GM20431 (cell line): Measurements from ENCODE around the gene HOXC13.

Source experiments
- in situ Hi-C: fragments of 300-500 bp; cut with MseI, MboI; formaldehyde crosslinking; loops from one replicate; pipeline ENCODE4 v1.15.0; 2020; ENCODE audit warnings: low sequenced_read_pairs; ENCODE audit not compliant: unreplicated experiment

The HOXC13 gene, protein sequence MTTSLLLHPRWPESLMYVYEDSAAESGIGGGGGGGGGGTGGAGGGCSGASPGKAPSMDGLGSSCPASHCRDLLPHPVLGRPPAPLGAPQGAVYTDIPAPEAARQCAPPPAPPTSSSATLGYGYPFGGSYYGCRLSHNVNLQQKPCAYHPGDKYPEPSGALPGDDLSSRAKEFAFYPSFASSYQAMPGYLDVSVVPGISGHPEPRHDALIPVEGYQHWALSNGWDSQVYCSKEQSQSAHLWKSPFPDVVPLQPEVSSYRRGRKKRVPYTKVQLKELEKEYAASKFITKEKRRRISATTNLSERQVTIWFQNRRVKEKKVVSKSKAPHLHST

DNA sequence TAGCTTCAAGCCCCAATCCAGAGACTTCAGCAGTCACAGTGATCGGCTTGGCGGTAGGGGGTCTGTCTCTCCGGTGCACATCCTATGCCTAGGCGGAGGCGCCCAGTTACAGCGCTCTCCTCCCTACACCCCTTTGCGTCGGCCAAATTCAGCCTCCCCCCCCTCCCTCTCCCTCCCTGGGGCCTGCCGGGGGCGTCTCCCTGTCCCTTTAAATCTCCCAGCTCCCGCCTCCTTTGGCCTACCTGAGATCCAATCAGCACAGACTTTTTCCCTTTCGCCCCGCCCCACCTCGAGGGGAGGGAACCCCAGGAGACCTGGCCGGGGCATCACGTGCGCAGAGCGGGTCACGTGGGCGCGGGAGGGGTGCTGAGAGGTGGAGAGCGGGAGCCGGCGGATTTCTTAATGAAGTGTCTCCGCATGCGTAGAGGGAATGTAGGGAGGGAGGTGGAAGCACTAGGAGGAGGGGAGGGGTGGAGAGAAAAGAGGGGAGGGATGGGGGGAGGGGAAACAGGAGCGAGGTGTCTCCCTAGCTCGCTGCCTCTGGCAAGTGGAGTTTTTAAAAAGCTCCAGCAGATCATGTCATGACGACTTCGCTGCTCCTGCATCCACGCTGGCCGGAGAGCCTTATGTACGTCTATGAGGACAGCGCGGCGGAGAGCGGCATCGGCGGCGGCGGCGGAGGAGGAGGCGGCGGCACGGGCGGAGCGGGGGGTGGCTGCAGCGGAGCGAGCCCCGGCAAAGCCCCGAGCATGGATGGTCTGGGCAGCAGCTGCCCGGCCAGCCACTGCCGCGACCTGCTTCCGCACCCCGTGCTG is at the start of gene HOXC13:
Gene HOXC13 (plus strand): TSS at position 506 of the 815 bp plus-strand sequence. CDS start 76 bp downstream, at position 582.
- in situ Hi-C loops, result no loop called here

DNA sequence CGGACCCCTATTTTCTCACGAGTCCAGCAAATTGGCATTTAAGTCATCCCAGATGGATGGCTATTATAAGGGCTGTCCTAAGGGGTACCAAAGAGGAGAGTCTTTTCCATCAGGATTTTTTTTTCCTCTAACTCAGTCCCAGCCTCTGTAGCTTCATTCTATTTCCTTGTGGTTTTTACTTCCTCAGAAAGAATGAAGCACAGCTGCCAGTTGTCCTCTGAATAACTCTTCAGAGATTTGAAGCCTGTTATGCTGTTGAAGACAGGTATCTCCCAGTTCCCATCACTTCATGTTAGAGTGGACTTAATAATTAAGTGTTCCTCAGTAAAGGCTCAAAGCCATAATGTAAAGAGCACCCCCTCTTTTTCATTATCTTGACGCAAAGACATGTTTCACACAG is 48.5 kb upstream of the HOXC13 start:
- in situ Hi-C loops, result no loop called here

DNA sequence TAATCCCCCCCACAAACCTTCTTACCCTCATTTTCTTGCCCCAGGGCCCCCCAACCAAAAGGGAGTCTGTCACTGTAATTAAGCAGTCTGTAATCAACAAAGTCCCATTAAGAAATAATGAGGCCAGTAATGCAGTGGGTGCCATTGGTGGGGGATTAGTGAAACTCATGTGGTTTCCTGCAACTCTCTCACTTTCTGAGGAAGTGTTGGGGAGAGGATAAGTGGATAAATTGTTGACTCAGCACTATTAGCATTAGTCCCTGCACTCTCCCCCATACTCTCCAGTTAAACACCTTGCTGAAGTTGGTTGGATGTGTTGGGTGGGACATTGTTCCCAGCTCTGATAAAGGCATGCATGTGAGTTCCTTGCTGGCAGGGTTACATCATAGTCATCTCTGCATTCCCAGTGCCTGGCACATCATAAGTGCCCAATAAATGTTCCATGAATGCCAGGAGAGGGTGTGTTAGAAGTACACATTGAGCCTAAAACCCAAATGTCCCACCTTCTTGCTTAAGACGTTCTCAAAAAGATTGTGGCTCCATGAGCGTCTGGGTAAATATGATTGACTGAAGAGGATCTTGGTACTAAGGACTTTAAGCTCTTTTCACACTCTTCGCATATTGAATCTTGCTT is 45.8 kb upstream of the HOXC13 start:
- in situ Hi-C loops, result no loop called here

DNA sequence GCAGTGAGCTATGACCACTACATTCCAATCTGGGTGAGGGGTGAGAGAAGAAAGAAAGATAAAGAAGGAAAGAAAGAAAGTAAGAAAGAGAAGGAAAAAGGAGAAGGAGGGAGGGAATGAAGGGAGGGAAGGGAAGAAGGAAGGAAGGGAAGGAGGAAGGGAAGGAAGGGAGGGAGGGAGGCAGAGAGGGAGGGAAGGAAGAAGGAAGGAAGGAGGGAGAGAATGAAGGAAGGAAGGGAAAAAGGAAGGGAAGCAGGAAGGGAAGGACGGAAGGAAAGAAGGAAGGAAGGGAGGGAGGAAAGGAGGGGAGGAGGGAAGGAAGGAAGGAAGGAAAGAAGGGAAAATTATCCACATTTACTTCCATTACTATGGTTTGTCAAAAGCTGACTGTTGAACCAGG is 39.4 kb upstream of the HOXC13 start:
- in situ Hi-C loops, result no loop called here

DNA sequence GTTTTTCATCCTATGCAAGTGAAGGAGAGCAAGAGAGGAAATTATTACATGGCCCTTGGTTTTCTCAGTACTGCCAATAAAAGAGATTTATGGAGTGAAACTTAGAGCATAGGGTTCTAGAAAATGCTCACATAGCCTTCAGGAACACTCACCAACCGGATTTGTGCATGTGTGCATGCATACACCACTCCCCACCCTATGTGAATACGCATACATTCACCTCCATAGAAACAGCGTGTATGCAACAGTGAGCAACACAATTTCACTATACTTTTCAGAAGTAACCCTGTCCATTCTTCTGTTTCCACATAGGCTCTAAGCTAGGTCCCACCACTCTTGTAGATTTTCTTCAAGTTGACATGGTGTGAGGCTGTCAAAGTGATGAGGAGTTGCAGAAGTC is 31.5 kb upstream of the HOXC13 start:
- in situ Hi-C loops, result no loop called here

DNA sequence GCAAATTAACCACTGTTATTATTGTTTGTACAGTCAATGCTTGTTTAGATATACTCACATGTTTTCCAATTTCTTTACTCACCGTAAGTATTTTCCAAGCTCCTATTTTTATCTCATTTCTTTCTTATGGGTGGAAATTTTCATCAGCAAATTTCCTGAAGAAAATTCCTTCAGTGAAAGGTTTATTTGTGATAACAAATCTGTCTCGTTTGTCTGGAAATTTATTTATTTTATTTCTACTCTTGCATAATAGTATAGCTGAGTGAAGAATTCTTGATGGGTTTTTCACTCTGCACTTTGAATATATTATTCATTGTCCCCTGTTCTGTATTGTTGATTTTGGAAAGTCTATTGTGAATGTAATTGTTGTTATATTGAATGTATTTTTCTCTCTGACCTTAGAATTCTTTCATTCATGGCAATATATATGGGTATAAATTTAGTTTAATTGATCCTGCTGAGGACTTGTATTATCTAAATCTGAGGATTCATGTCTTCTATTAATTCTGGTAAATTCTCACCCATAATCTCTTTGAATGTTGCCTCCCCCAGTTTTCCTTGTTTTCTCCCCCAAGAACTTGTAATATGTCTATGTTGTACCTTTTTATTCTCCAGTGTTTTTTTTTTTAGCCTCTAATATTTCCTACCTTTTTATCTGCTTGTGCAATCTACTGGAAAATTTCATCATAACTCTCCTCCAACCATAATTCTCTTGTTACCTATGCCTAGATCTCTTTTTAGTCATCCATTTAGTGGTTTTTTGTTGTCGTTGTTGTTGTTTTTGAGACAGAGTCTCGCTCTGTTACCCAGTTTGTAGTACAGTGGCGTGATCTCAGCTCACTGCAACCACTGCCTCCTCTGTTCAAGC is 21.6 kb upstream of the HOXC13 start:
- in situ Hi-C loops, result no loop called here

DNA sequence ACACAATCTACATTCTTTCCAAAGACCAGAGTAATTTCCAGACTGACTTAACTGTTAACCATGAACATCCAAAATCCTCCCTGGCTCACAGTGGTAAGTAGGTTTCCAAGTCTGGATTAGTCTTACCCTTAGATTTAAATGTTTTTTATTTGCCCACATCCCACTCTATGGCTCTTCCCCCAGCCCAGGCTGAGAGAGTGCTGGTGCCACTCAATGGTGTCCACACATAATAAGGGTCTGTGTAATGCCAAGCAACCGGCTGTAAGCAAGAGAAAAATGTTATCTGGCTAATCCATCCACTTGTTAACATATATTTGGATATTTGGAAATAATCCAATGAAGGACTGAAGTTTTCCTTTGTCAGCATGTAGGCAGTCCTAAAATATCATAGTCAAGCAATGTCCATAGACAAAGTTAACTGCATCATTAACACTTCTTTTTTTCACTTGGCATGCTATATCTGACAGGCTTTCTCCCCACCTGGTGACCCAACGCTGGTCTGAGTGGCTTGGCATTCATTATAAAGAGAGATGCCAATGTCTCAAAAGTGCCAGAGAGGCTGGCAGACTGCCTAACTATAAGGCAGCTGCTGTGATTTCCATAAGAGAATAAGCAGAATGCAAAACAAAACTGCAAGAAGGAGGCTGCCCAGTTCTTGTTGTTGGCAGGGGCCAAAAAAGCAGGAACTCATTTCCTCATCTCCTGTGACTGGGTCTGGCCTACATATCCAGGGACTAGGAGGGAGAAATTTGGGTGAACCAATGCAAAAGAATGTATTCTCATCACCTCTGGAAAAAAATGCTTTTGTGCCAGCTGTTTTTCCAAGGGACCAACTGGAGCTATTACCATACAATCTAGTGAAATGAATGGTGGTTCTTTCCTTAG is 13.9 kb upstream of the HOXC13 start:
- in situ Hi-C loops, result no loop called here

DNA sequence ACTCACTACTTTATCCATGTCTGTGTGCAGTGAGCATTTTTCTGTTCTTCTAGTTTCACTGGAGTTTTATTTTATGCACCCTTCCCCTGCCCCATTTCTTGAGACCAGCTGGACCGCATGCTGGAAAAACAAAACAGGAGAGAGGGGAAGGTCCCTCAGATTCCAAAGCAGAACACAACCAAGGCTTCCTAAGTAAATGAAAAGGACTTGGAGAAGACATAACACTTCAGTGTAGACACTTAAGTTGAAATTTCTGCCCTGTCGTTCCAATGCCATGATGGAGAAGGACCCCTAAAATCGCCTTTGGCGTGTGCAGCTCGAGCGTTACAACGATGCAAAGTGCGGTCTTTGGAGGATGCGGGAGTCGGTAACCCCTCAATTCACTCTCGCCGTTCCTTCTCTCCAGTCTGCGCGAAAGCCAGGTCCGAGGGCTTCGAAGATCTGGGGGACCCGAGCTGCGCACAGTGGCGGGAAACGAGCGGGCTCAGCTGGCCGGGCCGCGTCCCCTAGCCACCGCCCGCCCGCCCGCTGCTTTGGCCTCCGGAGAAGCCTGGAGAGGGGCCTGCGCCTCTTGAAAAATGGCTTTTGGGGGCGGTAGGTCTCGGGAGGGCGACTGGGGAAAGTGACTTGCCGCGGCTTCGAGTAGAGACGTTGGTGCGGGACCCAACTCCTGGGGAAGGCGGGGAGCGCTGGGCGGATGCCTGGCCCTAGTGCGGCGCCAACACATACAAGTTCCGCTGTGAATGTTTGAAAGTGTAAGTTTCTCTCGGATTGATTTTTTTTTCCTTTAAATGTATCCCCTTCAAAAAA is 11.2 kb upstream of the HOXC13 start:
- in situ Hi-C loops, result no loop called here

DNA sequence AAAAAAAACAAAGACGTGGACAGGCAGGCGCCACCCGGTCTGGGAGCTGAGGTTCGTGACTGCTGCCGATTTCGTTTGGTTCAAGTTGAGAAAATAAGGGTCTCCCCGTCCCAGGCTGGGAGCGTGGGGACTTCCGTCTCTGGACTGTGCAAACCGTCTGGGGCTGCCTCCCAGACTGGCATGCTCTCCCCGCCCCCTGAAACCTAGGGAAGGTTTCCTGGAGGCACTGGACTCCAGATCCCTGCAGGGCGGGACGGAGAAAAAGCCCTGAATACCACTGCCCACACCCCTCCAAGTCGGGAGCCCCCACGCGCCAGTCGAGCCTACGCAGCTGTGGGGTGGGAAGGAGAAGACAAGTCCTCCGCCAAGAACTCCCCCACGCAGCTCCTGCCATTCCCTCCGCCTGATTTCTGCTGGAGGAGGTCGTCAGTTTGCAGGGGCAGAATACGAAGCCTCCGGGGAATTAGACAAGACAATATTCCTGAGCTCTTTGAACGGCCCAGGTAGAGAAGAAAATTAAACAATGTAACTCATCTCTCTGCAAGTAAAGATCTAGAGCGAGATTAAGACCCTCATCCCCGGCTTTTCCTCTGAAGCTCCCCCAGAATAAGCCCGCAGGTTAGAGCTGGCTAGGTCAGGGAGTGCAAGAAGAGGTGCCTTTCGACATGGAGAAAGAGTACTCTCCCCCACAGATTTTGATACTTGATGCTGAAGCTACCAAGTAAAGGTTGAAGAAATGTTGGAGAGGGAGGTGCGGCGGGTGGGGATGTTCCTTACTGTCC is 10.4 kb upstream of the HOXC13 start:
- in situ Hi-C loops, result no loop called here

DNA sequence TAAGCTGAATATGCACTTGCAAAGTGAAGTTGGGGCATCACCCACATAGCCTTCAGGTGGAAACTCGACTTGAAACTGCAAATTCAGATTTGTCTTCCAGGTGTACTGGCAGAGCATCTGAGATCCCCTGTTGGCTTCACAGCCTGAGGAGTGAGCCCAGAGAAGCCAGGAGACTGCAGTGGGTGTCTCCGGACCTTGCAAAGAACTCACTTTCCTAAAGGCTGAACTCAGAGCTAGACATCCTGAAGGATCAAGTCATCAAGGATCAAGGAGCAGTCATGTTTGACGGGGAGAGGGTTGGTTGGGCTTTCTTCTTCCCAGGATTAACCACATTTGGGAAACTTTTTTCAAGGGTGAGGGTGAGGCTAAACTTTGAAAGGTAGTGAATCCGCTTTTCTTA is 9.1 kb upstream of the HOXC13 start:
- in situ Hi-C loops, result no loop called here

DNA sequence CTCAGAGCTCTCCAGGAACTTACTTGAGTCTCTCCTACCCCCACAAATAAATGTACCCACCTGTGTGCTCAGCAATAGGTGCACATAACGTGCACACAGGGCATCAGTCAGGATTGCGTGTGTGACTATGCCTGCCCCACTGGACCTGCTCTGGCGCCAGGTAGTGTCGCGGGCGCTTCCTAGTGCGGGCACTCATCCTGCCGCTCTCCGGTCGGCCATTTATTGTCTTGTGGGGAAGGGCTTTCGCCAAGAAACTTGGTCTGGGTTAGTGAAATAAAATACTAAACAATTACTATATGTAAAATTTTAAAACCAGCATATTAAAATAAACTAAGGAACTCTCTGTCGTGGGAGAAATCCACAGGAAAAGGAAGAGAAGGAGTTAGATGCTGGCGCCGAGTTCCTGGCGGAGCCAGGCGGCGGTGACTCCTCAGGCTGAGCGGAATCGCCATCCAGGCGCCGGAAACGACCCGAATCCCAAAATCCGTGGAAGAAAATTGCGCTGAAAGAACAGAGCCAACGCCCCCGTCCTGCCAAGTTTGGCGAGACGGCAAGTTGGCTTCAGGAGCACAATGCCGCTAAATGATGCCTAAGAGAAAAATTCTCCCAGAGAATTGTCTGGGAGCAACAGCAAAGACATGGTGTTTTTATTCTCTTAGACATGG is 7.9 kb upstream of the HOXC13 start:
- in situ Hi-C loops, result no loop called here

DNA sequence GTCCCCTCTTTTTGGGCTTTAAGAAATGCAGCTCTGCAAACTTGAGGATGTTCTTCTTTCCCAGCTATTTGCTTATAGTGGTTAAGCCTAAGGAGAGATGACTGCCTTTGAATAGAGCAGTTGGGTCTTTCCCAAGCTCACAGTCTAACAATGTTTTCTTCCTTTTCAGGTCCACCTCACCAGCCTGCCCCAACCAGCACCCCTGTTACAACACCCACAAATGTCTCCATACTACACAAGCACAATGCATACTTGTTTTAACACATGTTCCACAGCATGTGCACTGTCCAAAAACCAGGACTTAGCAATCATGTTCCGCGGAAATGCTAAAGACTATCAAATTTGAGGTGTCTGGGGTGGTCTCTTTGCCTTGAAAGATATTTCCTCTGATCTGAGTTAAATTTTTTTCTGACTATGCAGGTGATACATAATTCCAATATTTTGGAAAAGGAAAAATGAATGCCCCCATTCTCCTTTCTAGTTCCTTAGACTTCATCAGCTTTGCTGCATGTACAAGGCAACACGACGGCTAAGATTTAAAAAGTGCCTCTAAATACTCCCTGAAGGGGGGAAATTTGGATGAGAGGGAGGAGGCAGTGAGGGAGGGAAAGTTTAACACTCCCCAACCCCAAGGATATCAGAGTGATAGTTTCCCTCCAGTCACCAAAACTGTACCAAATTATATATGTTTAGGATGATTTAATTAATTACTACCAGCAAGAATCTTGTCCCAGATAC is 6.6 kb upstream of the HOXC13 start:
- in situ Hi-C loops, result no loop called here

DNA sequence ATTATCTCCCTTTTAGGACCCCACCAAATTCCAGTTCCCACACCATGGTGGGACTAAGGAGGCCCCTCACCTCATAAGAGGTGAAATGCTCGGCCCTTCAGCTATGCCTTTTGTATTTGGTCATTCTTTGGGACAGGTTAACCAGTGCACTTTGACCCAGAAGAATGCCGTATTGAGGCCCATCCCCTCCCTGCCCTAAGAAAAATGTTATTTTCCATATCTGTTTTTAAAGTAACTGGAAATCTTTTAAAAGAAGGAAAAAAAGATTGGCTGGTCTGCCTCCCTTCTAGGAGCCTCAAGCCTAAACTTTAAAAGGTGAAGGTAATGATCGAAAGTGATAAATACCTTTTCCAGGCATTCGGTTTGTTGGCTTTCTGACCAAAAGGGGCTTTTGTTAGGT is 5.7 kb upstream of the HOXC13 start:
- in situ Hi-C loops, result no loop called here

DNA sequence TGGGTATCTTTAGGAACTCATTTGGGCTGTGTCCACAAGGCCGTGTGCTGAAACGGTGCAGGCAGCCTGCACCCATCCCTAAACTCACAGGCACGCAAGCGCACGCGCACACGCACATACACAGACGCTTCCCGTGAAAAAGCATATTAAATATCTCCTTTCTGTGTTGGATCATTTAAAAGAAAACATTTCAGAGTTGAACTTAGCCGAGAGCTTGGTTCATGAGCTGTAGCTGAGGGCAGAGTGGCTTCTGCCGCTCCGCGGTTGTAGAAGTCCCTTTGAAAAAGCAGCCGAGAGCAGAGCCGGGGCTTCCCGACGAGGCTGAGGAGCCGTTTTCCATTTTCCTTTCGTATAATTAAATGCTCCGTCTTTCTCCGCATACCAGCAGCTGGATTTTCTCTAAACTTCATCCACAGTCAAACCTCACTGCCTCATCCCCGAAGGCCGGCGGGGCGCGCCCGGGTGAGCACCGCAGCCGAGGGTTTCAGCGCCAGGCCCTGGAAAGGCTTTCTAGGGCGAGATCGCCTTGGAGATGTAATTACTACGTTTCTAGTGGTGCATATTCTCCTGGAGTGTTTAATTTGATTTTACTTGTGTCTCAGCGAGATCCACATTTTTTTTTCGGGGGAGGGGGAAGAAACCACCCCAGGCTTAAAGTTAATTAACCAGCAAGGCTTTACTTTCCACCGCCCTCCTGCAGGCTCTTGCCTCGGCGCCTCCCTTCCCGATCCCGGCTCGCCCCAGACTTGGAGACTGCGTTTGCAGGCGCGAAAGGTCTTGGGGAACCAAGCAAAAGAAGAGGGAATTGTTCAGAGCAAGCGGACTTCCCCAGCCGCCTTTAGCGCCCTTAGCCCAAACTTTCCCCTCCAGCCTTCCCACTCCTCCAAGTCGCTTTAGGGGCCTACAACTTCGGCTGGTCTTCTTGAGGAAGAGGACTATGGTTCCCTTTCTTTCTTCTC is 3.0 kb upstream of the HOXC13 start:
- in situ Hi-C loops, result no loop called here

DNA sequence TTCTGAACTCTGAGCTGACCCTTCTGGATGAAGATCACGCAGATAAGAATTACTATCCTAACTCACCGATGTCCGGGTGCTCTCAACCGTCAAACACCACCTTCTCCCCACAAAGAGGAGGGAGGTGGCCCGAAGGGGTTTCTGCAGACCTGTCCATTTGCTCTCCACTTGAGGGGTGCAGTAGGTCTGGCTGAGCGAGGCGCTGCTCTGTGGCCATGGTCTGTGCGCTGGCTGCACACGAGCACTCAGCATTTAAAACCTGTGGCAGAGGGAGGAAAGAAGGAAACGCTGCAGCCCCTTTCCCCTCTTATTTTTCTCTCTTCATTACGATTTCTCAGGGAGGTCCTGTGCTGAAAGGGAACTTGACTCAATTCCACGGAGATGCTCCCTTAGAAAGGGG is 1.5 kb upstream of the HOXC13 start:
- in situ Hi-C loops, result no loop called here
